MM.1S (cell line): Measurements from ENCODE around the gene PTPRD.

Experiments
- DNase-seq: peaks from one replicate; pipeline ENCODE4 v3.0.0-alpha.2; 2015
- H2AFZ ChIP-seq: fragments of 300-600 bp; sonication (generic); 2 replicates; pipeline ENCODE4 v1.6.0; 2016; ENCODE audit warnings: antibody characterized with exemption, low read length
- H3F3A ChIP-seq: fragments of 300-600 bp; sonication (generic); 2 replicates; pipeline ENCODE4 v1.6.1; 2016; ENCODE audit warnings: mild to moderate bottlenecking, antibody characterized with exemption, low read length, moderate library complexity, mixed read lengths; ENCODE audit not compliant: insufficient read depth
- H3K27ac ChIP-seq: fragments of 300-600 bp; sonication (generic); 2 replicates; pipeline ENCODE4 v1.5.1; 2016; ENCODE audit warnings: mild to moderate bottlenecking, low read length
- H3K27me3 ChIP-seq: fragments of 300-600 bp; sonication (generic); replicated peaks from 2 replicates; pipeline ENCODE4 v1.6.0; 2016; ENCODE audit warnings: low read length; ENCODE audit not compliant: insufficient read depth
- H3K36me3 ChIP-seq: fragments of 300-600 bp; sonication (generic); replicated peaks from 2 replicates; pipeline ENCODE4 v1.6.1; 2016; ENCODE audit warnings: mild to moderate bottlenecking, low read length, mixed read lengths; ENCODE audit not compliant: insufficient read depth
- H3K4me1 ChIP-seq: fragments of 300-600 bp; sonication (generic); 2 replicates; pipeline ENCODE4 v1.6.1; 2016; ENCODE audit warnings: low read length, mixed read lengths
- H3K4me2 ChIP-seq: fragments of 300-600 bp; sonication (generic); 2 replicates; pipeline ENCODE4 v1.6.0; 2016; ENCODE audit warnings: low read depth, low read length
- H3K4me3 ChIP-seq: fragments of 300-600 bp; sonication (generic); 2 replicates; pipeline ENCODE4 v1.5.1; 2016; ENCODE audit warnings: low read length, mixed read lengths
- H3K79me2 ChIP-seq: fragments of 300-600 bp; sonication (generic); 2 replicates; pipeline ENCODE4 v1.6.1; 2016; ENCODE audit warnings: mixed run types, low read length, mixed read lengths
- H3K9ac ChIP-seq: fragments of 300-600 bp; sonication (generic); 2 replicates; pipeline ENCODE4 v1.6.1; 2016; ENCODE audit warnings: low read length, mixed read lengths
- H3K9me2 ChIP-seq: fragments of 300-600 bp; sonication (generic); replicated peaks from 2 replicates; pipeline ENCODE4 v1.6.1; 2016; ENCODE audit warnings: mild to moderate bottlenecking, low read length, mixed read lengths; ENCODE audit not compliant: insufficient read depth
- H3K9me3 ChIP-seq: fragments of 300-600 bp; sonication (generic); replicated peaks from 2 replicates; pipeline ENCODE4 v1.6.1; 2016; ENCODE audit warnings: mild to moderate bottlenecking, low read length, mixed read lengths; ENCODE audit not compliant: insufficient read depth
- H4K20me1 ChIP-seq: fragments of 300-600 bp; sonication (generic); 2 replicates; pipeline ENCODE4 v1.6.1; 2016; ENCODE audit warnings: mild to moderate bottlenecking, low read length, moderate library complexity, mixed read lengths; ENCODE audit not compliant: insufficient read depth
- CTCF ChIP-seq: fragments of 300-600 bp; sonication (generic); IDR thresholded peaks from 2 replicates; pipeline ENCODE4 v1.5.1; 2016; ENCODE audit warnings: antibody characterized with exemption, low read length, mixed read lengths
- EZH2 ChIP-seq: fragments of 300-600 bp; sonication (generic); optimal IDR thresholded peaks from 2 replicates; pipeline ENCODE3; 2017; ENCODE audit warnings: low read depth, mild to moderate bottlenecking, antibody characterized with exemption, low read length, mixed read lengths
- EZH2phosphoT487 ChIP-seq: fragments of 300-600 bp; sonication (generic); IDR thresholded peaks from 2 replicates; pipeline ENCODE4 v1.6.1; 2018; ENCODE audit warnings: antibody characterized with exemption, low read length

Gene PTPRD

DNA sequence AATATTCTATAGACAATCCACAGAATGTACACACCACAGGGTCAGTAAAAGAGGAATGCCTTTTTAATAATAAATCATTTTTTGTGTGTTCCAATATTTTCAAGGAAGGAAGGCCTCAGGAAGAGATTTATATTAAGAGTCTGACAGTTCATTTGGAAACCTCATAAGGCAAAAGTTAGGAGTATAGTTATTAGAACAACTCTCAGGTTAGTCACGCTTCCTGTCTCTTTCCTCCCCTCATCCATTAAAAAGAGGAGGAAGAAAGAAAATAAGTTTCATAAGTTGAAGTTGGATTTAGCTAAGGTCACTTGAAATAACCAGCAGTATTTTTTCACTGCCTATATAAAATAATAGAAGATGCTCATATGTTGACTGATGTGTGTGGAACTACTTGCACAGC is 863.2 kb downstream of the PTPRD start:
- Histone ChIP-seq H3K9ac (no peak overlapping the region), H4K20me1 (no peaks in the 10 kb centered on the region), H3K36me3 (no peaks in the 10 kb centered on the region), H2AFZ (no peak overlapping the region), H3K9me3 (no peaks in the 10 kb centered on the region), H3K27me3 (no peaks in the 10 kb centered on the region), H3K79me2 (no peaks in the 10 kb centered on the region), H3K4me2 (no peak overlapping the region), H3K9me2 (no peaks in the 10 kb centered on the region), H3F3A (no peaks in the 10 kb centered on the region), H3K4me1 (peaks cover 7% of the 10 kb centered on the region; the same call in 1 of the 2 replicates), H3K4me3 (no peak overlapping the region), H3K27ac (no peak overlapping the region)
- no peak for DNase-seq
- no peak for TF ChIP-seq EZH2phosphoT487
- TF ChIP-seq CTCF, result no peak
- TF ChIP-seq EZH2, result no peak

- no peak for TF ChIP-seq CTCF
- no peak for TF ChIP-seq EZH2phosphoT487
- no peak for TF ChIP-seq EZH2
- Histone ChIP-seq H3K9ac (no peak overlapping the region), H3K27ac (no peak overlapping the region), H3K9me3 (no peaks in the 10 kb centered on the region), H2AFZ (no peak overlapping the region), H3K36me3 (no peaks in the 10 kb centered on the region), H3K9me2 (no peaks in the 10 kb centered on the region), H3K79me2 (no peaks in the 10 kb centered on the region), H3F3A (no peaks in the 10 kb centered on the region), H3K4me3 (no peak overlapping the region), H3K4me1 (peaks cover 7% of the 10 kb centered on the region; the same call in 1 of the 2 replicates), H3K4me2 (no peak overlapping the region), H3K27me3 (no peaks in the 10 kb centered on the region), H4K20me1 (no peaks in the 10 kb centered on the region)
- peak; percentile 31 for DNase-seq
Observed at GRCh38 chr9:9747787-9748186, 865.0 kb downstream of the PTPRD start.

DNA sequence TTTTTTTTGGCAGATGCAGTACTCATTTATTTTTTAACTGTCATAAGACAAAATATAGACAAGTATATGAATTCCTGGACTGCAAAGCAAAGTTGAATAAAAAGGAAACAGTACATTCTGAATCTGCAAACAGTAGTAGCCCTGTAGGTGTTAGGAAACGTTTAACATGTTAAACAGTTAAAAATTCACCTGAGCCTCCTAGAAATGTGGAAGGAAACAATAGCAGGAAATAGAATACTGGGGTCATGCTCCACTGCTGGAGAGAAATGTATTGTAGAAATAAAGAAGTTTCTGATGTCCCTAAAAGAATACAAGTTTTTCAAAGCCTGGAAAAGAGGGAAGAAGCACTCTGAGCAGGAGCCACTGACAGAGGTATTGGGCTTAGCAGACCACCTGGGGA is 866.0 kb downstream of the PTPRD start:
- TF ChIP-seq CTCF (no peak), EZH2 (no peak), EZH2phosphoT487 (no peak)
- H3K9me3 ChIP-seq, result no peaks in the 10 kb centered on the region
- H4K20me1 ChIP-seq, result no peaks in the 10 kb centered on the region
- H3K9me2 ChIP-seq, result no peaks in the 10 kb centered on the region
- H3K4me2 ChIP-seq, result no peak overlapping the region
- H2AFZ ChIP-seq, result no peak overlapping the region
- DNase-seq, result no peak
- no peak overlapping the region for H3K4me3 ChIP-seq
- no peak overlapping the region for H3K9ac ChIP-seq
- H3K27ac ChIP-seq, result no peak overlapping the region
- H3F3A ChIP-seq, result no peaks in the 10 kb centered on the region
- H3K27me3 ChIP-seq, result no peaks in the 10 kb centered on the region
- no peaks in the 10 kb centered on the region for H3K36me3 ChIP-seq
- H3K4me1 ChIP-seq, result peaks cover 7% of the 10 kb centered on the region; the same call in 1 of the 2 replicates
- H3K79me2 ChIP-seq, result no peaks in the 10 kb centered on the region
